Activated T-cell treated with anti-CD3 and anti-CD28 coated beads, Interleukin-2, amount 50 U/mL, for 1 hour (primary cell): ENCODE results near the gene FARP2.
"Not testable (repeated sequence)": the region's sequence is repeated elsewhere in the genome, so short reads cannot be mapped to it uniquely, and the experiment has no call there.

ENCODE experiments used
- DNase-seq: peaks from one replicate; pipeline ENCODE4 v3.0.0-alpha.2; 2020

Gene FARP2

DNA sequence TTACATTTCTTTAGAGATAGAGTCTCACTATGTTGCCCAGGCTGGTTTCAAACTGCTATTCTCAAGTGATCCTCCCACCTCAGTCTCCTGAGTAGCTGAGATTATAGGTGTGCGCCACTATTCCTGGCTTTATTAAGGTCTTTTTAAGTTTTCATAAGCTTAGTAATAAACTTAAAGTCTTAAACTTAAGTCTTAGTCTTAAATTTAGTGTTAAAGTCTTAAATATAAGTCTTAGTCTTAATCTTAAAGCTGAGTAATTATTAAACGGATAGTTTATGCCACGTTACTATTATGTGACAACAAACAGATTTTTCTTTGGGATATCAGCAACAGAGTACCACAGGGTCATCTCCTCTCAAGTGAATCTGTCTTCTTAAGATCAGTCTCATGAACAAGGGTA, 12.6 kb downstream of the FARP2 start:
- no peak for DNase-seq

DNA sequence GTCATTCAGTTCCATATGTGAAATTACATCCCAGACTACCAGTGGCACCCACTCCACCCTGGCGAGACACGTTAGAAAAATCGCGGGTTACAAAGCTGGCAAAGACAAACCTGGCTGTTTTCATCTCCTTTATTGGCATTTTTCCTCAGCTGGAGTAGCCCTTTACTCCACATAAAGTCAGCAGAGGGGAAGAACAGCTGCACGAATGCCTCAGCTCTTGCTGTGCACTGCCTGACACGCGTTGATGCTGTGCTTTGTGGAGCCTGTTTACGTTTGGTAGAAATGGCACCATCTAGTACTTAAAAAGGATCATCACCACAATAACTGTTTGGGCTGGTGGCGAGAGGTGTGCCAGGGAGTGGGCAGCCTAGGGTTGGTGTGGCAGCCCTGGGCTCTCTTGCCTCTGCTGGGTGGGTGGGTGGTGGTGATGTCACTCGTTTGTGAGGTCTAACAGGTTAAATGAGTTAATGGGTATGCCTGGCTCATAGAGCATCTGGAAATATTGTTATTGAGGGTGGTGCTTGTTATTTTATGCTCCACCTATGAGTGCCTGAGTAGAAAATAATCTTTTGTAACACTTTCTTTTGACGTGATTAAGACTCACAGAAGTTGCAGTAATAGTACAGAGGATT, 16.4 kb downstream of the FARP2 start:
- DNase-seq, result no peak

DNA sequence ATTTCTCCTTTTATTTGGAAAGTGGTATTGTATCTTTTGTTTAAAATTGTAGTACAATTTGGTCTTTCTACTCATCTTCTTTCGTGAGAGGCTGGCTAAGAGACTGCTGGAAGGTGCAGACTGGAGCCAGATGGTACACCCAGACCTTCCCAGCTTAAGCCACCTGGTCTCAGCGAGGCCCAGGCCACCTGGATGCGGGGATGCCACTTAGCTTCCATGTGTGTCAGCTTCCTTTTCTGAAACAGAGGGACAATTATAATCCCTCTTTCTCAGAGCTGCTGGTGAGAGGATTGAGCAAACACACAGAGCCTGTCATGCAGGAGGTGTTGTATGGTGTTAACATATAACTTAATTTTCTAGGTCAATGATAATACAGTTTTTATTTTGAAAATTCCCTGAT, 17.4 kb downstream of the FARP2 start:
- DNase-seq, result no peak

DNA sequence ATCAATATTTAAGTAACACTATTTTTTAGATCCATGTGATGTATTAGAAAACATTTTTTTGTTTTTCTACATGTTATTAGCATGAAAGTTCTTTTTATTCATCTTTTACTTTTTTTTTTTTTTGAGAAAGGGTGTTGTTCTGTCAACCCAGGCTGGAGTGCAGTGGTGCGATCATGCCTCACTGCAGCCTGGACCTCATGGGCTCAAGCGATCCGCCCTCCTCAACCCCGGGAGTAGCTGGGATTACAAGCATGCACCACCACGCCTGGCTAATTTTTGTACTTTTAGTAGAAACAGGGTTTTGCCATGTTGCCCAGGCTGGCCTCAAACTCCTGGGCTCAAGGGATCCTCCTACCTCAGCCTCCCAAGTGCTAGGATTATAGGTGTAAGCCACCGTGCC, 17.8 kb downstream of the FARP2 start:
- DNase-seq, result not testable (repeated sequence)

DNA sequence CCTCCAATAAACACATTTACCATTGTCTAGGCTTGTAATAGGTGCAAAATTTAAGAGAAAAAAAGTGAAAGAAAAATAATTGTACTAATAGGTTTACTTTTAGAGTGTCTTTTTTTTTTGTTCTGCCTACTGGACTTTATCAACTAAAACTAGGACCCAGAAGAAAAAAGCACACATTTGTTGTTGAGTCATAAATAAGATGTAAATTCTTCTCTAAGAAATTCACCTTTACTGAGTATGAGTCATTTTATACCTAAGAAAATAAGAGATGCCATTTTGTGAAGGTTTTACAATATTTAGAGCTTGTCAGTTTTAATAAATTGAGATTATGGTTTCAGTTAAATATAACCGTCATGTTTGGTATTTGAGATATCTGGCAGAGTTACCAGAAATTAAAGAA, 19.2 kb downstream of the FARP2 start:
- no peak for DNase-seq

DNA sequence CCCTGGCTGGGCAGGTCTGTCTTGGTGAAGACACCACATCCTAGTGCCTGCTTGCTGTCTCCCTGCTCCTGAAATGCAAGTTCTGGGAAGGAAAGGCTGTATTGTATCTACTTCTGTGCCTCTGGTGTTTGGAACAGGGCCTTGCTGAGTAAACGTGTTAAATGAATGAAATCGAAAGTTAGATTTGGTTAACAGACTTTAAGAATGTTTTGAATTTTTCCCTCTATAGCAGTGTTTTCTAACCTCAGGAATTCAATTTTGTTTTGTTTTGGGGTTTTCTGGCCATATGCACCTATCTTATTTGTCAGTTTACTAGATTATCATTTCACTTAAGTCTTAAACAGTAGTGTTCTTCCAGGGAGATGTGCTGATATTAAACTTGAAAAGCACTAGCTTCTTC, 20.7 kb downstream of the FARP2 start:
- no peak for DNase-seq

DNA sequence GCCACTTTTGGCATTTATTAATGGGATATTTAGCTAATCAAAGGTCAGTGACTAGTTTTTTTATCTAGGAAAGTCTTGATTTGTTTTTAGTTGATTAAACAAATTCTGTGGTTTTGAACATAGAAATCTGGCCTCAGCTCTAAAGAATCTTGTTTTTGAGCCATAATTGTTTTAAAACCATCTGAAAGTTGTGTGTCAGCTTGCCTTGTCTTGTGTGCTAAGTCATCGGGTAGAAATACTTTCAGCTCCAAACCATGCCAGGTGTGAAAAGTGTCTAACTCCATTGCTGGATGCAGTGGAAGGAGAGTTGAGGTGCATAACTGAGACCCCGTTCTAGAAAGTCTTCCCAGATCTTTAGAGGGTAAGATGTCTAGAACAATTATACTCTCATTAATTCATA, 22.7 kb downstream of the FARP2 start:
- no peak for DNase-seq

DNA sequence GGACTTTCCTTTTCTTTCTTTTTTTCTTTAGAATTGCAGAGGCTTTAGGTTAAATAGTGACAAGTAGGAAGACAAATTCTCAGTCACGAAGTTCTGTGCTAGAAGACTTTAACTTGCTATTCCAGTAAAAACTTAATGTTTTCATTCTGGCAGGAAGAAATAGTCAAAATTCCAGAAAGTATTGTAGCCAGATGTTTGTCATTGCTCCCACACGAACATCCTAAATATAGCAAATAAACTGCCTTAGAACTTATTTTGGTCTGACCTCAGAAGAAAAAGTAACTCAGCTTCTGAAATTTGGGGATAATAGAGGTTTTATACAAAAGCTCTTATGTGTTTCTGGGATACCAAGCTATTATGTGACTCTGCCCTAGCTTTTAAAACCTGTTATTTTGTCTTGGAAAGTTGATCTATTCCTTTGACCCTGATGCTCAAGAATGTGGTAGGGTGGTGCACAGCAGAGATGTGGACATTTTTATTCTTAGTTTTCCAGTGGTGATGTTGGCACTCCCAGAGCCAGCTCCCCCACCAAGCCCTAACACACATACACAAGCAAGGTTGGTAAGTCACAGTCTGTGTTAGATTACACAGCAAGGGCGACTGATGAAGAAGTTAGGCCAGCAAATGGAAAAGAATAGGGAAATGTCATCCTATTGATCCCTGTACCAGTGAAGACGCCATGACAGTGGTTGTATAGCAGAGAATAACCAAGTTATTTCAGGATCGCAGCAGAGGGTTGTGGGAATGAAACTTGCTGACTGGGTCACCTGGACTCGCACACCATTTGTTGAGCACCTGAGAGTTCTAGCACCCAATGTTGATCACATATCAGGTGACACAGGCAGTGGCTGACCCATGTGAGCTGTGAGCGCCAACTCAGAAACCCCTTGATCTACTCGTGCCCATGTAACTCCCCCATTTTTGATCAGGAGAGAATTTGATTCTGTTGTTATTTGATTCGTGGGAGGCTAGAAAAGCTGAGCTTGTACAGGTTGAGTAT, 23.7 kb downstream of the FARP2 start:
- no peak for DNase-seq

DNA sequence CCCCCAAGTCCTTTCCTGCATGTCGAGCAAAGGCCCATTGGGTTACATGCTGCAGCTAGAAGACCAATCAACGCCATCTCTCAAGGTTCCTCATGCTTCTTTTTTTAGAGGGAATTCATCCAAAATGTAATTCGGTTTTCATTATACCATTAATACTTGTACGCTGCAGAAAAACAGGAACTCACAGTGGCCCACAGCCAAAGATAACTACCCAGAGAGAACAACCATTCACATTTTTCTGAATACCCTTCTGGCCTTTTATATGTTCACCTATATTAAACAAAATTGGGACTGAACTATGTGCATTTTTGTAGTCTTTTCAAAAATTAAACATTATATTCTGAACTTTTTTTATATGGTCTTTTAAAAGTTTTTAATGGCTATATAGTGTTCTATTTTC, 25.8 kb downstream of the FARP2 start:
- no peak for DNase-seq

DNA sequence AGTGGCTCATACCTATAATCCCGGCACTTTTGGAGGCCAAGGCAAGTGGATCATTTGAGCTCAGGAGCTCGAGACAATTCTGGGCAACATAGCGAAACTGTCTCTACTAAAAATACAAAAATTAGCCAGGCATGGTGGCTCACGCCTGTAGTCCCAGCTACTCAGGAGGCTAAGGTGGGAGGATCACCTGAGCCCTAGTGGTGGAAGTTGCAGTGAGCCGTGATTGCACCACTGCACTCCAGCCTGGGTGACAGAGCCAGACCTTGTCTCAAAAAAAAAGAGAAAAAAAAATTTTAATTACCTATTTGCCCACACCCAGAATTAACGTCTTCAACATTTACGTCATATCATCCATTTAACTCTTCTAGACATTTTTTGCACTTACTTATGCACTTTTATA, 29.4 kb downstream of the FARP2 start:
- not testable (repeated sequence) for DNase-seq

DNA sequence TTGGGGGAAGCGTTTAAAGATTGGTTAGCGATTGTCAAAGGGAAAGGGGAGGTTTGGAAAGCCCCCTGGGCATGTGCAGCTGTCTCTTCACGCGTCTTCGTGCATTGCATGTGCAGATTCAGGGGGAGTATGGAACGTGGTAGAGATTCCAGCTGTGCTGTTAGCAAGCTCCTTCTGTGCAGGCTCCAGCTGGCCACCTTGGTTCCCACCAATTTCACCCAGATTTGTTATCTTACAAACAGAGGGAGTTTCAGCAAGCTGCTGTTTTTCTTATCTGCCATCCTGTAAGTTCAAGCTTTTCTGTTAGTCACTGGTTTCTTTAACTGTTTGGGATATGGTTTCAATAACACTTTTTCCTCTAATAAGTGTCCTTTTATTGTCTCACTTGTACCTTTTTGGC, 30.4 kb downstream of the FARP2 start:
- no peak for DNase-seq

DNA sequence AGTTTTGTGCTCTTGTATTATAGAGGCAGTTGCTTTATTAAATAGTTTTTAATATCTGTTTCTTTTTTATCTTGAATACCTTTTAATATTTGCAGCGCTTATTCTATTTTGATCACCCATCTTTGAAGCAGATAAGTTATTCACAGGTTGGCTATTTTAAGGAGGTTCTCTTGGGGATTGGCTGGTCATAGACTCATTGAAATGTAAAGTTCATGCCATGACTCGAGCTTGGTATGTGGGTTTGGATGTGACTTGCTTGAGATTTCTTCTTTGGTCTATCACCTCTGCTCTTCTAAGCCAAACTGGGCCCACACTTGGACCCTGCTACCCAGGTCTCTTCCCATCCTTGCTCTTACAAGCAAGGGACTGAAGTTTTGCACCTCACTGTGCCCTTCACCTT, 33.6 kb downstream of the FARP2 start:
- DNase-seq, result no peak

DNA sequence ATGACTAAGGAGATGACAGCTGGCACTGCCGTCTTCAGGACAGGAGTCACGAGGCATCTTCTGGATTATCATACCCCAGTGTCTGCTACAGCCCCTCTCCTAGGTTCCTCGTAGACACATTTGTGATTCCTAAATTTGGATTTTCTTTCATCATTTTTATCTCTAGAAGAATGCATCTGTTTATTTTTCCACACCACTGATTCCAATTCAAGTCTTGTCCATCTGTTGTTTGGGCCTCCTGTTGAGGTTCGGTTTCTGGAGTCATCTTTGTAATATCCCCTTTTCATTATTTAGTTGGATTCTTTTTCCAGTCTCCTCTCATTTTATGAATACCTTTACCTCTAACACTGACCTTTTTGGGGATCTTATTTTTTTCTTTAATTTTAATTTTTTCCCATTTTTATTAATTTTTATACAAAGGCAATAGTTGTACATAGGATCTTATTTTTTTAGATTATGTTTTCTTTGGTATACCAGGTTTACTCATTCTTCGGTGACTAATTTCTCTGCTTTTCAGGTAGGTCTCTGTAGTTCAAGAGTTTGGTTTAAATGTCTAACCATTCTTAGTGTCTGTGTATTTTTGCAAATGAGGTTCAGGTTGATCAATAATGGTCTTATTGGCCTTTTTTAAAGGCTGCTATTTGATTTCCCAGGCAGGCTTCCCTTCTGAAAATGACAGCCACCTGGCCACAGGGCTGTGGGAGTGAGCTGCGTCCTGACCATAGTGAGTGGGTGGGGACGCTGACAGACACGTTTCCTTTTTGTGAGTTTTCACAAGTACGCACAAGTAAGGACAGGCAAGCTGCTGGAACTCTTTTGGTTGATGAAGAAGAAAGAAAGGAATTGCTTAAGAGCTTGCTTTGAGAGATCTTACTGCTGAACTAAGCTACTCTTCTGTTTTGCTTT, 34.5 kb downstream of the FARP2 start:
- DNase-seq, result no peak

DNA sequence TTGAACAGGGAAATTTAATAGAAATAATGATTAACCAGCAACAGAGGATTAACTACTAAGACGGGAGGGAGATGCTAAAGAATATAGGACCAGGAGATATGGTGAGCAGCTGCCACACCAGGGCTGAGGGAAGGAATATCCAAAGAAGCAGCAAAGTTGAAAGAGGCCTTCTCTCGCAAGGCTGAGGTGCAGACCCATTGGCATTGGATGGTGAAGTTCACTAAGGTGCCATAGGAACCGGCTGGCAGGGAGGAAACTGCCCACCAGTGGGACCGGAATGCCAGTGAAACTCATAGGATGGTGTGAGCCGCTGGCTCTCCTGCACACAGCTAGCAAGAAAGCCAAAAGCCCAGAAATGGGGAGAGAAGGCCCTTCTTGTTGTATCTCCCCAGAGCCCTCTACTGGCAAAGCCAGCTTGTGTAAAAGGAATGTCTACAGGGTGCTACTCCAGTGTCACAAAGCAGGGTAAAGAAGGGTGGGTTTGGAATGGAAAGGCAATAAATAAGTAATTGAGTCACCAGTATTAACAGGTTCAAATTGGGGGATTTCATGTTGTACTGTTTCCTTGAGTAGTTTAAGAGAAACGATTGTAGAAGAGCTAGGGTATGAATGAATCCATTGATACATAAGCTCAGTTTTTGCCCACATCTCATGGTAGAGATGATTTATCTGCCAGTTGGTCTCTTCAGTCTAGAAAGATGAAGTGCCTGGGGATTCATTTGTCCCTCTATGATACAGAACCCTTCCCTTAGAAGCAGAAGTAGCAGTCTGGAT, 36.0 kb downstream of the FARP2 start:
- DNase-seq, result no peak

DNA sequence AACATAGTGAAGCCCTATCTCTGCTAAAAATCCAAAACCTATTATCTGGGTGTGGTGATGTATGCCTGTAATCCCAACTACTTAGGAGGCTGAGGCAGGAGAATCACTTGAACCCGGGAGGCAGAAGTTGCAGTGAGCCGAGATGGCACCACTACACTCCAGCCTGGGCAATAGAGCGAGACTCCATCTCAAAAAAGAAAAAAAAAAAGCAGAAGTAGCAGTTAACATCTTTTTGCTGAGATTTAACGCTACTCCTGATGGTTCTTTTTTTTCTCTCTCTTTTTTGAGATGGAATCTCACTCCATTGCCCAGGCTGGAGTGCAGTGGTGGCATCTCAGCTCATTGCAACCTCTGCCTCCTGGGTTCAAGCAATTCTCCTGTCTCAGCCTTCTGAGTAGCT, 36.7 kb downstream of the FARP2 start:
- not testable (repeated sequence) for DNase-seq

DNA sequence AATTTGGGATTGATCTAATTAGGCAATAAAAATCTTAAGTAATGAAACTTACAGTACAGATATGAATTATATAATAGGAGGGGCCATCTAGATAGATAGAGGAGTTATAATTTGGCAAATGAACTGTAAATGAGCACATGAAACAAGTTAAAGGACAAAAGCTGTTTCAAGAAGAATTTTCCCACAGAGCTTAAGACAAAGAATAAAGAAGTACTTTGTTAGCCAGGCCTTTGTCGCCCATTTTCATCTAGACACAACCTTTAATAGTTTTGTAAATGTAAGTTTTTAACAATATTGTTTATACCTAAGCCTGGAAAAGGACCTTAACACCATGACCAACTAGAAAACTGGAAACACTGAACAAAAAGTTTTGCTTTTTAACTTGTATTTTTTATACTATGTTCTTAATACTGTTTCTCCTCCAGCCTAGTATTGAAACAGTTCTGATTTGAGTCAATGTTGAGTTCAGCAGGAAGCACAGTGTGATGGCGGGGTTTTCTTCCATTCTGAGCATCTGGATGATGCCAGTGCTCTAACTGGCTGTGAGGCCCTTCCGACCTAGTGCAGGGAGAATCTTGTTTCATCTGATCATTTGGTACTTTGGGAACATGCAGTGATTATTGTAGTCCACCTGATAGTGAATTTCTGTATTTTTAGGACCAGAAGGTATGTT, 37.6 kb downstream of the FARP2 start:
- no peak for DNase-seq

DNA sequence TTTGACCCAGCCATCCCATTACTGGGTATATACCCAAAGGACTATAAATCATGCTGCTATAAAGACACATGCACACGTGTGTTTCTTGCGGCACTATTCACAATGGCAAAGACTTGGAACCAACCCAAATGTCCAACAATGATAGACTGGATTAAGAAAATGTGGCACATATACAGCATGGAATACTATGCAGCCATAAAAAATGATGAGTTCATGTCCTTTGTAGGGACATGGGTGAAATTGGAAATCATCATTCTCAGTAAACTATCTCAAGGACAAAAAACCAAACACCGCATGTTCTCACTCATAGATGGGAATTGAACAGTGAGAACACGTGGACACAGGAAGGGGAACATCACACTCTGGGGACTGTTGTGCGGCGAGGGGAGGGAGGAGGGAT, 40.7 kb downstream of the FARP2 start:
- DNase-seq, result not testable (repeated sequence)

DNA sequence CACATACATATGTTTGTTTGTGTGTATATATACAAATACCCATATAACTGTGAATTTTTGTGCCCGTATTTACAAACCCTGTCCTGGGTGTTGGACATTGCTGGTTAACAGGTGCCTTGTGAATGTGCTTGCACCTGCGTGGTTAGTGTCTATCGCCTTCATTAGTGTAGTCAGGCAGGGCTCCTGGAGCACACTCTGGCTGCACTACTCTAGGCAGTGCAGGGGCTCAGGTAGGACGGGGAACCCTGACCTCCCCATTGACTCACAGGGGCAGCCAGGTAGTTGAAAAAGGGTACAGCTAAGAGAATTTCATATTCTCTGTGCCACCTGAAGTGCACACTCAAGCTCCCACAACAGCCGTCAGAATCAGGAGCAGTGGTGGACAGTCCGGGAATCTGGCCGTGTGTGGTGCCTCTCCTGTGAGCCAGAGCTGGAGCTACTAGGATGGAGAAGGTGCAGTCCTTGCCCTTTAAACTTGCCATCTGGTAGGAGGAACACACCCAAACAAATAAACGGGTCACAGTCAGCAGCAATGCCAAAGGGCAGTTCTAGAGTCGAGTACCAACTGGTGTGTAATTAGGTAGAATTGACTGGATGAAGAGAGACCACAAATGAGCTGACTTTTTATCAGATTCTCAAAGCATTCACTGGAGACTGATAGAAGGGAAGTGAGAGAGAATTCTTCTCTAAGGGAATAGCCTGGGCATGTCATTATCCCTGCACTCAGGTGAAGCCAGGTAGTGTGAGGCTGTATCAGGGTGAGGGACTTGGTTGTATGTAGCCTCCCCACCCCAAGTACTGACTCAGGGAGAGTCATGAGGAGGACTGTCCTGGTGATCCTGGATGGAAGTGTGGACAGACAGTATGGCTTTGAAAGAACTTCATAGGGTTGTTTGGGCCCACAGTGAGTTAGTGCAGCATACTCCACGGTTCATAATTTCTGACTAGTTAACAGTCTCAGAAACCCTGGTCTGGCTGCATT, 44.1 kb downstream of the FARP2 start:
- DNase-seq, result no peak

DNA sequence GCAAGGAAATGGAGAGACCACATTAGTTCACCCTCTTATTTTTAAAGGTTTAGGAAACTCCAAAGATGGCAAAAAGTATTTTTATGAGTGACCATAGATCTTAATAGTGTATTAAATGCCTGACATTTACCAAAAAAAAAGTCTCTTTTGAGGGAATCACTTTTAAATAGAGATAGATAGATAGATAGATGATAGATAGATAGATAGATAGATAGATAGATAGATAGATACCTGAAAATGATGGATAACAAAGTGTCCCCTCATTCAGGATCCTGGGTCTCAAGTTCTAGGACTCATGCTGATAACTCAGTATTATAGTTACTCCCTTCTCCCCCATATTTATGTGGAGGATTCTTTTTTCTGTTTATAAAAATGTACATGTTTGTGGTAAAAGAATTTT, 52.8 kb downstream of the FARP2 start:
- no peak for DNase-seq

DNA sequence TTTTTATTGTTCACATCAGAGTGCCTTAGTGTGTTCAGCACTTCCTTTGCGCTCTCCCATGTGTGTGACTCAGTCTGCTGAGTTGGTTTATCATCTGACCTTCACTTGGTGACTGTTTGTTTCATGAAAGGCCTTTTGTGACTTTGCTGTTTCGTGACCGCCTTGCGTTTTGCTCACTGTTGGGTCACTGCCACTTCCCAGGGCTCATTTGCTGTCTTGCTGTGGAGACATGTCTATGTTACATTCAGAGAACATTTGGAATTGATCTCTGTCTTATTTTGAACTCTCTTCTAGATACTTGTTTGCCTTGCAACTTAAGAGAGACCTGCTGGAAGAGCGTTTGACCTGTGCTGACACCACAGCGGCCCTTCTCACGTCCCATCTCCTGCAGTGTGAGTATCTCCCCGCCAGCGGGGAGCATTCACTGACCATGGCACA, 54.7 kb downstream of the FARP2 start:
- no peak for DNase-seq

DNA sequence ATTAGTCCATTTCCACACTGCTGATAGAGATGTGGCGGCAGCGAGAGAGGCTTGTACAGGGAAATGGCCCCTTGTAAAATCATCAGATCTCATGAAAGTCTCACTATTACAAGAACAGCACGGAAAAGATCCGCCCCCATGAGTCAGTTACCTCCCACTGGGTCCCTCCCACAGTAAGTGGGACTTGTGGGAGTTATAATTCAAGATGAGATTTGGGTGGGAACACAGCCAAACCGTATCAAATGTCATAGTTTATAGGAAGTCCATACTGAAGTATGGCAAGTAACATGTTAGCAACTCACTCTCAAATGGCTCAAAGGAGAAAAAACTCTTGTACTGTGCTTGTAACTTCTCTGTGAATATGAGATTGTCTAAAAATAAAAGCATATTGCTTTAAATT, 56.1 kb downstream of the FARP2 start:
- DNase-seq, result no peak
